ENCODE data around the gene ZBTB6.
A peak's percentile ranks its signal among the peaks of the same experiment; 100 is the strongest.
"Not testable (repeated sequence)": the region's sequence is repeated elsewhere in the genome, so short reads cannot be mapped to it uniquely, and the experiment has no call there.

The ZBTB6 gene

GRCh38 chr9:122923947-122924346 is 10.8 kb upstream of the ZBTB6 start:
- DNase-seq (ENCODE audit: low read depth, low spot score), result no peak

GRCh38 chr9:122922713-122923112 is 9.6 kb upstream of the ZBTB6 start:
- DNase-seq (ENCODE audit: low read depth, low spot score), result no peak

GRCh38 chr9:122918310-122918709 is 5.2 kb upstream of the ZBTB6 start:
- no peak for DNase-seq (ENCODE audit: low read depth, low spot score)

- DNase-seq (ENCODE audit: low read depth, low spot score), result no peak
These were observed 506 bp downstream of the ZBTB6 start for GRCh38 chr9:122912671-122912963.

GRCh38 chr9:122906122-122906521 is 7.0 kb downstream of the ZBTB6 start:
- DNase-seq (ENCODE audit: low read depth, low spot score), result not testable (repeated sequence)

GRCh38 chr9:122904823-122905710 is 8.1 kb downstream of the ZBTB6 start, which contains the start of gene RC3H2:
TSS of gene RC3H2 (minus strand) at chr9:122905359. CDS start at chr9:122897509, 7,850 bp downstream.
- peak; percentile 87 for DNase-seq (ENCODE audit: low read depth, low spot score)

- DNase-seq (ENCODE audit: low read depth, low spot score), result no peak
These were observed 8.7 kb downstream of the ZBTB6 start for GRCh38 chr9:122904466-122904822.

- DNase-seq (ENCODE audit: low read depth, low spot score), result no peak
These were observed 12.3 kb downstream of the ZBTB6 start for GRCh38 chr9:122900791-122901190.

GRCh38 chr9:122897969-122898368 is 15.2 kb downstream of the ZBTB6 start:
- DNase-seq (ENCODE audit: low read depth, low spot score), result no peak

GRCh38 chr9:122888480-122888879 is 24.6 kb downstream of the ZBTB6 start:
- DNase-seq (ENCODE audit: low read depth, low spot score), result no peak

- no peak for DNase-seq (ENCODE audit: low read depth, low spot score)
These were observed 30.0 kb downstream of the ZBTB6 start for GRCh38 chr9:122883125-122883524.

- DNase-seq (ENCODE audit: low read depth, low spot score), result no peak
These were observed 33.7 kb downstream of the ZBTB6 start for GRCh38 chr9:122879443-122879842.

- no peak for DNase-seq (ENCODE audit: low read depth, low spot score)
These were observed 37.6 kb downstream of the ZBTB6 start for GRCh38 chr9:122875523-122875922.

GRCh38 chr9:122867276-122867675 is 45.8 kb downstream of the ZBTB6 start:
- DNase-seq (ENCODE audit: low read depth, low spot score), result not testable (repeated sequence)

- no peak for DNase-seq (ENCODE audit: low read depth, low spot score)
These were observed 47.0 kb downstream of the ZBTB6 start for GRCh38 chr9:122866079-122866478.

- no peak for DNase-seq (ENCODE audit: low read depth, low spot score)
These were observed 47.8 kb downstream of the ZBTB6 start for GRCh38 chr9:122865300-122865699.

- DNase-seq (ENCODE audit: low read depth, low spot score), result no peak
These were observed 49.7 kb downstream of the ZBTB6 start for GRCh38 chr9:122863407-122863806.

GRCh38 chr9:122860319-122861142 is 52.6 kb downstream of the ZBTB6 start:
- DNase-seq (ENCODE audit: low read depth, low spot score), result no peak
